Activated CD4-positive, alpha-beta T cell treated with anti-CD3 and anti-CD28 coated beads for 1 hour (primary cell): ENCODE data around the gene KMT2A.
"Not testable (repeated sequence)": the region's sequence is repeated elsewhere in the genome, so short reads cannot be mapped to it uniquely, and the experiment has no call there.

Experiments
- DNase-seq: peaks from one replicate; pipeline ENCODE4 v3.0.0-alpha.2; 2020

The KMT2A gene

GRCh38 chr11:118435893-118436624 lies at the start of gene KMT2A:
KMT2A (plus strand) TSS chr11:118436492; CDS start chr11:118436513, 21 bp downstream.
- peak; percentile 91 for DNase-seq

DNA sequence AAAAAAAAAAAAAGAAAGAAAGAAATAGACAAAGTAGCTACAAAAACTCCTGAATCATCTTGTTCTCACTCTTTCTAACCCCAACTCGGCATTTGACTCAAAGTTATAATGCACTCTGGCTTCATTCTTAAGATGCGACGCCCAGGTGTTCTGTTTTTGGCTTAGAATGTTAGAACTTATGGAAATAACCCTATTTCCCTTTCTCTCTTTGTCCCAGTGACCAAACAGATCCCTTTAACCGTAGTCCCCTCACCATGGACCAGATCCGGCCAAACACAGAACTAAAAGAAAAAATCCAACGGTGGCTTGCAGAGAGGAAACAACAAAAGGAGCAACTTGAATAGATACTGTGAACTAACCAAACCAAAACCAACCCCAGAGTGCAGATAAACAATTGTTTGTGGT lies 40.2 kb upstream of the KMT2A start:
- no peak for DNase-seq

- DNase-seq, result no peak
Measured at GRCh38 chr11:118397448-118397847, 38.8 kb upstream of the KMT2A start.

DNA sequence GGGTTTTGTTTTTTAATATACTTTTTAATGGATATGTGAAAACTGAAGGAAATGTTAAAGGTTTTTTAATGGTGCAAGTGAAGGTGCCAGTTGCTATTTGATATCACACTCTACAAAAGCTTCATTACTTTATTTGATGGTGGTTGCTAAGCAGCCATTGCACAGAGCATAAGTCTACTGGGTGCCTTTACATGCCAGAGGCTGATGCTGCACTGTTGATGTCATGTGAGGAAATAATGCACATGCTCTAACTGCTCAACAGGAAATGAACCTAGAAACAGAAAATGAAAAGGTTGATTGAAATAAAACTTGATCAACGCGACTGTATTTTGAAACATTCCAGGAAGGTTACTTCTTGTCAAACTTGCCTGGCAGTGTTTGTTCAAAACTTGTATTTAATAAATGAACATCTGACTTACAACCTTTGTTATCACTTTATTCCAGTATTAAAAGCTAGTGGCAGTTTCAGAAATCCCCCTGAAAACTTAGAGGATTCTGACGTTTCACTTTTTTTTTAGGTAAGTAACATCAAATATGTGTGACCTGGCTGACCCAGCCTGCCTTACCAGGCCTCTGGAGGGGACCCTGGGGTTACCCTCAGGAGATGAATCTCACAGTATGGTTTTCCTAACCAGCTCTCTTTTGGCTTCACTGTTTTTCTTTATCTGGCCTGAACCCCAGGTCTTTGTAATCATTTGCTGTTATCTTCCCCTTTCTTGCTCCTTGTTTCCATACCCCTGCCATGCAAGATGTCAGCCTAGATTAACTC lies 37.3 kb upstream of the KMT2A start:
- DNase-seq, result peak; percentile 33

- DNase-seq, result peak; percentile 88
Measured at GRCh38 chr11:118401151-118401879, 35.0 kb upstream of the KMT2A start, which contains the start of gene ATP5MG. ATP5MG (plus strand) TSS chr11:118401606; CDS start chr11:118401666, 60 bp downstream.

GRCh38 chr11:118401880-118402590 lies 34.3 kb upstream of the KMT2A start:
- DNase-seq, result no peak

DNA sequence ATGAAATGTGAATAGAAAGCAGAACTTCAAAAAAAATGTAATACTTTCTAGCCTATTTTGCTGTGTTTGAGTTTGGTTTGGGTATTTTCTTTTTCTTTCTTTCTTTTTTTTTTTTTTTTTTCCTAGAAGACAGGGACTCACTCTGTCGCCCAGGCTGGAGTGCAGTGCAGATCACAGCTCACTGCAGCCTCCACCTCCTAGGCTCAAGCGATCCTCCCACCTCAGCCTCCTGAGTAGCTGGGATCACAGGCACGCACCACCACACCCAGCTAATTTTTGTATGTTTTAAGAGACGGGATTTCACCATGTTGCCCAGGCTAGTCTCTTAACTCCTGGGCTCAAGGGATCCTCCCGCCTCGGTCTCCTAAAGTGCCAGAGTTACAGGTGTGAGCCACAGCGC lies 33.7 kb upstream of the KMT2A start:
- not testable (repeated sequence) for DNase-seq

DNA sequence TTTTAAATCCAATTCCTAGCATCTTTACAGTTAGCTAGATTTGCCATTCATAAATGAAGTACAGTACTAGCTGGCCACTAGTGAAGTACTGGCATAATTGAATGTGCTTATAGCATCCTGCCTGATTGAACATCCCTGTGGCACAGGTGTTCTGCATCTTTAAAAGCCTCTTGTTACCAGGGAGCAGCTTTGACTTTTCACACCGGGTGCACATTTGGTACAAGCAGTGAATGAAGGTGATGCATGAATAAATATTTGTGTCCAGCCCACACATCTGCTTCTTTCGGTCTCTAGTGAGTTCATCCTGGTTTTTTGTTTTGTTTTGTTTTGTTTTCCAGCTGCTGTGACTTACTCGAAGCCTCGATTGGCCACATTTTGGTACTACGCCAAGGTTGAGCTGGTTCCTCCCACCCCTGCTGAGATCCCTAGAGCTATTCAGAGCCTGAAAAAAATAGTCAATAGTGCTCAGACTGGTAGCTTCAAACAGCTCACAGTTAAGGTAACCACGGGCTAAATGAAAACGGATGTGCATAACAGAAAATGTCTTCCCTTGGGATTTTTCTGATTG lies 29.6 kb upstream of the KMT2A start:
- no peak for DNase-seq

DNA sequence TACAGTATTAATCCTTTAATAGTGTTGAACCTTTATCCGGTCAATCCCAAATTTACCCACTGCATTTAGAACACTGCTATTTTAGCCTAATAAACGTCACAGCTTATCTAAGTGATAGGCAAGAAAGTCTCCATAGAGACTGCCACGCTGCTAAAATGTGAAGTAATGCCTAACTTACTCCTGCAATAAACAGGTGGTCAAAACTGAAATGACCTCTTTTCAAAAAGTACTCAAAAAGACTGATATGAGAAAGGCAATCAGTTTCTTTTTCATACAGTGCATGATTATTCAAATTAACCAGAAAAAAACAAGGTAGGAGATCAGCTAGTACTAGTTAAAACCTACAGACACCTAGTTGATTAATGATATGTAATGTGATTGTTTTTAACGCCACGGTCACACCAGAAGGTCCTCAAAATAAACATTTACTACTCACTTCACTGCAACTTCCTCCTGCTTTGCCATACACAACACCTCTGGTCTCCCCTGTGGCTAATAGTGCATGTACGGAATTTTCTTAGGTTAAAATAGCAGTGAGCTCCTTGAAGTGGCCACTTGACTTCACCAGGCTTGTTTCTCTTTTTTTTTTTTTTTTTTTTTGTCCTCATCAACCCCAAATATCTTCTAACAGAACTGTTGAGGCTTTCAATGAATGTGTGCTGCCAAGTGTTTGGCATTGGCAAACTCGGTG lies 26.1 kb upstream of the KMT2A start:
- no peak for DNase-seq

- no peak for DNase-seq
Measured at GRCh38 chr11:118411530-118411929, 24.8 kb upstream of the KMT2A start.

DNA sequence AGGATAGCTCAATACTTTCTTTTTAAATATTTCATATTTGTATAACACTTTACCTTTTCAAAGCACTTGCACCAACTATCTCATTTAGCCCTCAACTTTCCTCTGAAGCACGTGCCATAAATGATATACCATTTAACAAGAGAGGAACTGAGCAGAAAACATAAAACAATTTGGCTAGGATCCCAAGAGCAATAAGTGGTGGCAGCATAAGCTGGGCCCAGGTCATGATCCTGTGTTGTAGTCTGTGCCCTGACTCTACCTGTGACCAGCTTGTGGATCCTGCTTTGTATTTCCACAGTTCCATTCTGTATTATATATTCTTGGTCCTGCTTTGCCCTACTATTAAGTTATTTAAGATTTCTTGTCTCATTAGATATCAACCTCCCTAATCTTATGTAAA lies 23.4 kb upstream of the KMT2A start:
- no peak for DNase-seq

- DNase-seq, result no peak
Measured at GRCh38 chr11:118415062-118415738, 21.1 kb upstream of the KMT2A start.

GRCh38 chr11:118415739-118416068 lies 20.6 kb upstream of the KMT2A start:
- DNase-seq, result no peak

DNA sequence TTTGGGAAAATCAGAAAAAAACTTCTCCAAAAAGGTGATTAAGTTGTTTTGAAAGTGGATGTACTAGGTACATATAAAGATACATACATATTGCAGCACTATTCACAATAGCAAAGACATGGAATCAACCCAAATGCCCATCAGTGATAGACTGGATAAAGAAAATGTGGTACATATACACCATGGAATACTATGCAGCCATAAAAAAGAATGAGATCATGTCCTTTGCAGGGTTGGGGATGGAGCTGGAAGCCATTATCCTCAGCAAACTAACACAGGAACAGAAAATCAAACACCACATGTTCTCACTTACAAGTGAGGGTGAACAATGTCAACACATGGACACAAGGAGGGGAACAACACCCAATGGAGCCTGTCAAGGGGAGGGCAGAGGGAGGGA lies 19.4 kb upstream of the KMT2A start:
- DNase-seq, result not testable (repeated sequence)

GRCh38 chr11:118417801-118418200 lies 18.5 kb upstream of the KMT2A start:
- DNase-seq, result no peak

GRCh38 chr11:118418766-118419165 lies 17.5 kb upstream of the KMT2A start:
- DNase-seq, result no peak

GRCh38 chr11:118427707-118428106 lies 8.6 kb upstream of the KMT2A start:
- no peak for DNase-seq

- no peak for DNase-seq
Measured at GRCh38 chr11:118430956-118431355, 5.3 kb upstream of the KMT2A start.

DNA sequence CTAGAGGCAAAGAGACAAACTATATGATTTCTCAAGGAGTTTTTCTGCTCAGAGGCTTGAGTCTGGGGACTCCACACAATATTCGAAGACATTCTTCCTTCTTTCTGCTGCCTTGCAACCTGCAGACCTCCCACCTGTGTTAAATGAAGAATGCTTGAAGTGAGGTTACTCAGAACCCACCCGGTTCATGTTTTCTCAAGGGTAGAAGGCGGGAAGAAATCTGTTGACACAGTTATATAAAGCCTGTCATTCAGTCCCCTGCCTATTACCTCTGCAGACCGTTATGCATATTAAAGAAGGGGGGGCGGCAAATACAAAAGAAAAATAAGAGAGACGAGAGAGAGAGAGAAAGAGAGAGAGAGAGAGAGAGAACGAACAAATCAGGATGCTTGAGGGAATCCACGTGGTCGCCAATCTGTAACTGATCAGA lies 2.2 kb upstream of the KMT2A start:
- DNase-seq, result no peak

DNA sequence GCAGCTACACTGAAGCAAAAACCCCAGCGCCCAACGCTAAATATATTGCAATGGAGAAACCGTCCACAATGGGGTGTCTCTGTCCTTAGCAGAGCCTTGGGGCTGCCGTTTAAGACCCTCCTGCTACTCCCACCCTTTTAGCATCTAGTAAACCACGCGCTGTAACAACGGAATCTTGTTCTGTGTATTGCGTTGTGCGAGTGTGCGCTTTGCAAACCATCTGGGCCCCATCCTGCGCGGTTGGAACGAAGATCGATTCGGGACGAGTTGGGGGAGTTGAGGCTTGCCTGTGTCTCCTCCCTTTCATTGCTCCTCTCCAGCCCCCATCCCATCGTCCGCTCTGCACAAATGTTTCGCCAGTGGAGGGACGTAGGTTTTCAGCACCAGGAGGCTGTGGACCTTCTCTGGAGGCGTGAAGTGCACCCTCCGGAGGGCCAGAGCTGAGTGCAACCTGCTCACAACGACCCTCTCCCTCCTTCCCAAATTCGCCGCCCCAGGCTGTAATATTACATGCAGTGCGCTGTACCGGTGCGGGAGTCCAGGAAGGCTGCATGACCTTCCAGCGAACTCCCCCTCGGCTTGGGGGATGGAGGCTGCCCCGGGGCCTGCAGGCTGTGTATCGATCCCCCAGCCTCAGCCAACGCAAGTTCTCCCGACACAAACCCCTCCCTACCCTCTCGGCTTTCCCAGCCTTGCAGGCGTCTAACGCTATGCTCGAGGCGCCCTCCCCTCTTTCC lies 1.6 kb upstream of the KMT2A start:
- peak; percentile 10 for DNase-seq
